ENCODE data around the gene ABCA10.

GRCh38 chr17:69159418-69159817 is 69.2 kb downstream of the ABCA10 start:
- no peak for TF ChIP-seq CTCF (IDR thresholded peaks at IDR 0.05; ENCODE audit: low read length)
- no peak for TF ChIP-seq EZH2 (IDR thresholded peaks at IDR 0.05; ENCODE audit: borderline replicate concordance, low read length)

Measured in OCI-LY1 (cell line).